ENCODE measurements around the gene TCF21. TPM values are rescaled to one million over a fixed set of nuclear protein-coding genes. Genes with fewer than 3 reads are reported as not detected.
"Not testable (repeated sequence)": the region's sequence is repeated elsewhere in the genome, so short reads cannot be mapped to it uniquely, and the experiment has no call there.

The TCF21 gene
- total RNA-seq, 1 donor from 2014 or later: not detected

GRCh38 chr6:133919362-133919761, 30.4 kb downstream of the TCF21 start:
- no peak for DNase-seq (ENCODE audit: low spot score in 2 of 2)
- FAIRE-seq: no peak

DNA sequence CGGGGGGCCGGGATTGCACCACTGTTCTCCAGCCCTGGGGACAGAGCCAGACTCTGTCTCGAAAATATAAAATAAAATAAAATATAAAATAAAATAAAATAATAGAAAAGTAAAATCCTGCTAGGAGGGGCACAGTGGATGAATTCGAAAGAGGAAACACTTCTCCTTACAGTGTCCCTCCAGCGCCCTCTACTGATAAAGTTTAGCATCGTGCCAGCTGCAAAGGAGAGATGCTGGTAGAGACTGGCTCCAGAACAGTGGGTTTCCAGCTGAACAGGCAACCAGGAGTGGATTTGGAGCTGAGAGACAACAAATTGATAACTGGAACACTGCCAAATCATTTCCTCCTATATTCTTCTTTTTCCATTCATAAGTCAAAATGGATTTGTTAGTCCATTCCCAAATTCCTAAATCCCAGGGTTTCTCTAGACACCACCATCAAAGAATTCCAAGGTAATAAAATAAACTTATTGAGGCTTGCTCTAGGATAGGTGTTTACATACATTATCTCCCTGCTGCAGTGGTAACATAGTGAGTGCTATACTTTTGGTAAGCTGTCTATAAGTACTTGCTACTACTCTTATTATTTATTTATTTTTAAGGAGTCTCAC, 32.4 kb downstream of the TCF21 start:
- FAIRE-seq: peak; percentile 34
- peak; percentile 11 to 53 for DNase-seq (ENCODE audit: low spot score in 2 of 2)

- peak; percentile 28 to 62 for DNase-seq (ENCODE audit: low spot score in 2 of 2)
- FAIRE-seq: peak; percentile 80
These were observed 35.2 kb downstream of the TCF21 start for GRCh38 chr6:133923938-133924593.

GRCh38 chr6:133931221-133931620, 42.3 kb downstream of the TCF21 start:
- not testable (repeated sequence) for DNase-seq (ENCODE audit: low spot score in 2 of 2); FAIRE-seq

DNA sequence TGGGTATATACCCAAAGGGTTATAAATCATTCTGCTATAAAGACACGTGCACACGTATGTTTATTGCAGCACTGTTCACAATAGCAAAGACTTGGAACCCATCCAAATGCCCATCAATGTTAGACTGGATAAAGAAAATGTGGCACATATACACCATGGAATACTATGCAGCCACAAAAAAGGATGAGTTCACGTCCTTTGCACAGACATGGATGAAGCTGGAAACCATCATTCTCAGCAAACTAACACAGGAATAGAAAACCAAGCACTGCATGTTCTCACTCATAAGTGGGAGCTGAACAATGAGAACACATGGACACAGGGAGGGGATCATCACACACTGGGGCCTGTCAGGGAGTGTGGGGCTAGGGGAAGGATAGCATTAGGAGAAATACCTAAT, 47.4 kb downstream of the TCF21 start:
- not testable (repeated sequence) for FAIRE-seq; DNase-seq (ENCODE audit: low spot score in 2 of 2)

DNA sequence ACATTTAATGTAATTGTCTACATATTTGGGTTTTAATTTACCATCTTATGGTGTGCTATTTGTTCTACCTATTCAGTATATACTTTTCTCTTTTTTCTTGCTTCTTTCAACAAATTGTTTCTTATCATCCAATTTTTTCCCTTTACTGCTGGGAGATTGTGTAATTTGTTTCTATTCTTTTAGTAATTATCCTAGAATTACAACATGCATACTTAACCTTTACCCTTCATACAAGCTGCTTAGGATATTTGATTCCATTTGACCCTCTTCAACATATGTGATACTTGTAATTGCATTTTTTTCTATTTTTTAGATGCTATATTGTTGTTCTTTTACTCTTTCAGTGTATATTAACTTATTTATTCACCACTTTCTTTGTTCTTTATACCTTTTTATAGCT, 49.0 kb downstream of the TCF21 start:
- DNase-seq (ENCODE audit: low spot score in 2 of 2): no peak
- no peak for FAIRE-seq

- FAIRE-seq (no peak), DNase-seq (ENCODE audit: low spot score in 2 of 2) (no peak)
These were observed 49.6 kb downstream of the TCF21 start for GRCh38 chr6:133938533-133938932.

- DNase-seq (ENCODE audit: low spot score in 2 of 2) (no peak), FAIRE-seq (no peak)
These were observed 51.1 kb downstream of the TCF21 start for GRCh38 chr6:133939778-133940667.

Other genes with a start within 250 kb of the TCF21 start
- 29.3 TPM for gene TBPL1, start 64.1 kb downstream of the TCF21 start, total RNA-seq
- 4.1 TPM for gene SLC2A12, start 163.5 kb downstream of the TCF21 start, total RNA-seq

Data from frontal cortex (tissue), 4 donors.